HepG2 (cell line): Measurements from ENCODE around the gene SLC19A3. TPM values are rescaled to one million over a fixed set of nuclear protein-coding genes. Genes with fewer than 3 reads are reported as not detected.
A peak's percentile ranks its signal among the peaks of the same experiment; 100 is the strongest.

Experiments used
- CCAR2 ChIP-seq: fragments of 200-400 bp; formaldehyde crosslinking; optimal IDR thresholded peaks from 2 replicates; pipeline ENCODE3; 2018; ENCODE audit warnings: low read depth, mild to moderate bottlenecking, low read length, moderate library complexity
- CEBPG ChIP-seq: IDR thresholded peaks from 2 replicates; pipeline ENCODE4 v1.6.1; 2016
- CENPX ChIP-seq: sonication (generic); formaldehyde crosslinking; IDR thresholded peaks from 2 replicates; pipeline ENCODE4 v1.9.0; 2021; ENCODE audit warnings: mild to moderate bottlenecking, missing genetic modification reagents, moderate library complexity
- NPAS2 ChIP-seq: sonication (generic); formaldehyde crosslinking; IDR thresholded peaks from 2 replicates; pipeline ENCODE4 v1.8.0; 2022; ENCODE audit warnings: mild to moderate bottlenecking, missing genetic modification reagents, borderline replicate concordance
- PPARG ChIP-seq: conservative IDR thresholded peaks from 2 replicates; pipeline ENCODE4 v1.6.1; 2016; ENCODE audit warnings: missing biosample characterization, missing genetic modification reagents
- RARA ChIP-seq: IDR thresholded peaks from 2 replicates; pipeline ENCODE4 v1.6.1; 2016; ENCODE audit warnings: missing genetic modification reagents, missing compliant biosample characterization
- SMC3 ChIP-seq: IDR thresholded peaks from 2 replicates; pipeline ENCODE4 v1.6.1; 2011; ENCODE audit warnings: low read length, improper control_type of control experiment
- SNRNP70 ChIP-seq: fragments of 200-400 bp; formaldehyde crosslinking; IDR thresholded peaks from 2 replicates; pipeline ENCODE4 v1.6.1; 2017; ENCODE audit warnings: mild to moderate bottlenecking, low read depth, low read length, moderate library complexity
- SOX5 ChIP-seq: IDR thresholded peaks from 2 replicates; pipeline ENCODE4 v1.6.1; 2016; ENCODE audit warnings: borderline replicate concordance
- YY1 ChIP-seq: IDR thresholded peaks from 2 replicates; pipeline ENCODE4 v1.6.1; 2011; ENCODE audit warnings: low read length, low read depth, moderate library complexity, mild to moderate bottlenecking; ENCODE audit not compliant: insufficient read depth, insufficient replicate concordance
- ZNF432 ChIP-seq: sonication (generic); formaldehyde crosslinking; IDR thresholded peaks from 2 replicates; pipeline ENCODE4 v1.5.0; 2020; ENCODE audit warnings: missing genetic modification reagents, mild to moderate bottlenecking, borderline replicate concordance
- polyA plus RNA-seq, 8 experiments: library from polyadenylated mRNA; depleted of rRNA in 3 of 8; stranded (reverse) in 7 of 8; unstranded in 1 of 8; fragments of >200 nt; fragmentation: Illumina TruSeq in 4 of 8; extraction: Trizol in 4 of 8; gene quantifications; 2 replicates each; pipeline versions ENCODE4 v1.2.1 to v1.2.3, GENCODE V29; 2011 to 2016; ENCODE audit warnings: low read depth in 4 of 8, missing spikeins in 1 of 8, mixed read lengths in 1 of 8; ENCODE audit not compliant: insufficient read depth in 1 of 8
- total RNA-seq, 5 experiments: library from RNA; depleted of rRNA; stranded (reverse); fragments of >200 nt; fragmentation: Illumina TruSeq; extraction: Trizol; gene quantifications; 2 replicates each; pipeline ENCODE4 v1.2.3, GENCODE V29; 2016; ENCODE audit warnings: low read depth in 1 of 5
- TF ChIP-seq, protein P1 (sequence below): sonication (generic); formaldehyde crosslinking; IDR thresholded peaks from 2 replicates; pipeline ENCODE4 v1.5.1; 2020; ENCODE audit warnings: missing genetic modification reagents, mild to moderate bottlenecking, borderline replicate concordance
- TF ChIP-seq, protein P2 (sequence below): sonication (generic); formaldehyde crosslinking; IDR thresholded peaks from 2 replicates; pipeline ENCODE4 v1.4.0; 2020; ENCODE audit warnings: missing genetic modification reagents
- TF ChIP-seq, protein P3 (sequence below): sonication (generic); formaldehyde crosslinking; IDR thresholded peaks from 2 replicates; pipeline ENCODE4 v1.8.0; 2022; ENCODE audit warnings: missing genetic modification reagents, mild to moderate bottlenecking, borderline replicate concordance
- TF ChIP-seq, protein P4 (sequence below): sonication (generic); formaldehyde crosslinking; IDR thresholded peaks from 2 replicates; pipeline ENCODE4 v1.4.0; 2020; ENCODE audit warnings: missing genetic modification reagents
- TF ChIP-seq, protein P5 (sequence below): sonication (generic); formaldehyde crosslinking; IDR thresholded peaks from 2 replicates; pipeline ENCODE4 v1.5.1; 2020; ENCODE audit warnings: mild to moderate bottlenecking, missing genetic modification reagents, borderline replicate concordance
- TF ChIP-seq, protein P6 (sequence below): sonication (generic); formaldehyde crosslinking; conservative IDR thresholded peaks from 2 replicates; pipeline ENCODE4 v1.8.0; 2022; ENCODE audit warnings: missing genetic modification reagents
- TF ChIP-seq, protein P7 (sequence below): IDR thresholded peaks from 2 replicates; pipeline ENCODE4 v1.6.1; 2018; ENCODE audit warnings: missing genetic modification reagents, mild to moderate bottlenecking, missing compliant biosample characterization

Gene SLC19A3
- total and polyA plus RNA-seq, 2 of the 13 experiments (the other 11 are each of a cell fraction or from before 2014, with no cell fraction given) = 2.3 to 5.2 TPM

DNA sequence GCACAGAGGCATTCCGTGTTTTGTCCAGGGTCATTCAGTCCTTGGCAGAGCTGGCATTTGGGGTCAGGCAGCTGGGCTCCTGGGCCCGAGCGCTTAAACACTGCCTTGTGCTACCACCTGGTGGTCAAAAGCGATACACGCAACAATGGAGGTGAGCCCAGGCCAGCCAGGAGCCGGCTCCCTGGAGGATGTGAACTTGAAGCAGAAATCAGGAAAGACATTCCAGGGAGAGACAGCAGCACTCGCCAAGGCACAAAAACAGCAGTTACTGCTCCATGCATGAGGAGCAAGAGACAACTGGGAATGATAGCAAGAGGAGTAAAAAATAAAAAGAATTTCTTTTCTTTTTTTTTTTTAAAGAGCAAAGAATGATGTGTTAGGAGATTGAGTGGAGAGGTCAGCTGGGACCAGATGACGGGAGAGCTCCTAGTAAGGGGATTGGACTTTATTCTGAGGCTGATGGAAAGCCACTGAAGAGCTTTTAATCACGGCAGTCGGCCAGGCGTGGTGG is 48.6 kb upstream of the SLC19A3 start (continued):
- TF ChIP-seq, protein P1, sequence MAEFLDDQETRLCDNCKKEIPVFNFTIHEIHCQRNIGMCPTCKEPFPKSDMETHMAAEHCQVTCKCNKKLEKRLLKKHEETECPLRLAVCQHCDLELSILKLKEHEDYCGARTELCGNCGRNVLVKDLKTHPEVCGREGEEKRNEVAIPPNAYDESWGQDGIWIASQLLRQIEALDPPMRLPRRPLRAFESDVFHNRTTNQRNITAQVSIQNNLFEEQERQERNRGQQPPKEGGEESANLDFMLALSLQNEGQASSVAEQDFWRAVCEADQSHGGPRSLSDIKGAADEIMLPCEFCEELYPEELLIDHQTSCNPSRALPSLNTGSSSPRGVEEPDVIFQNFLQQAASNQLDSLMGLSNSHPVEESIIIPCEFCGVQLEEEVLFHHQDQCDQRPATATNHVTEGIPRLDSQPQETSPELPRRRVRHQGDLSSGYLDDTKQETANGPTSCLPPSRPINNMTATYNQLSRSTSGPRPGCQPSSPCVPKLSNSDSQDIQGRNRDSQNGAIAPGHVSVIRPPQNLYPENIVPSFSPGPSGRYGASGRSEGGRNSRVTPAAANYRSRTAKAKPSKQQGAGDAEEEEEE (CRISPR knock-in tag) = peak; percentile 88; the same call in 1 of the 2 replicates
- no peak for TF ChIP-seq SNRNP70
- TF ChIP-seq, protein P2, sequence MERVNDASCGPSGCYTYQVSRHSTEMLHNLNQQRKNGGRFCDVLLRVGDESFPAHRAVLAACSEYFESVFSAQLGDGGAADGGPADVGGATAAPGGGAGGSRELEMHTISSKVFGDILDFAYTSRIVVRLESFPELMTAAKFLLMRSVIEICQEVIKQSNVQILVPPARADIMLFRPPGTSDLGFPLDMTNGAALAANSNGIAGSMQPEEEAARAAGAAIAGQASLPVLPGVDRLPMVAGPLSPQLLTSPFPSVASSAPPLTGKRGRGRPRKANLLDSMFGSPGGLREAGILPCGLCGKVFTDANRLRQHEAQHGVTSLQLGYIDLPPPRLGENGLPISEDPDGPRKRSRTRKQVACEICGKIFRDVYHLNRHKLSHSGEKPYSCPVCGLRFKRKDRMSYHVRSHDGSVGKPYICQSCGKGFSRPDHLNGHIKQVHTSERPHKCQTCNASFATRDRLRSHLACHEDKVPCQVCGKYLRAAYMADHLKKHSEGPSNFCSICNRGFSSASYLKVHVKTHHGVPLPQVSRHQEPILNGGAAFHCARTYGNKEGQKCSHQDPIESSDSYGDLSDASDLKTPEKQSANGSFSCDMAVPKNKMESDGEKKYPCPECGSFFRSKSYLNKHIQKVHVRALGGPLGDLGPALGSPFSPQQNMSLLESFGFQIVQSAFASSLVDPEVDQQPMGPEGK (CRISPR knock-in tag) = peak; percentile 48
- no peak for TF ChIP-seq ZNF432 (CRISPR knock-in tag)
- TF ChIP-seq CCAR2 = no peak
- TF ChIP-seq, protein P3, sequence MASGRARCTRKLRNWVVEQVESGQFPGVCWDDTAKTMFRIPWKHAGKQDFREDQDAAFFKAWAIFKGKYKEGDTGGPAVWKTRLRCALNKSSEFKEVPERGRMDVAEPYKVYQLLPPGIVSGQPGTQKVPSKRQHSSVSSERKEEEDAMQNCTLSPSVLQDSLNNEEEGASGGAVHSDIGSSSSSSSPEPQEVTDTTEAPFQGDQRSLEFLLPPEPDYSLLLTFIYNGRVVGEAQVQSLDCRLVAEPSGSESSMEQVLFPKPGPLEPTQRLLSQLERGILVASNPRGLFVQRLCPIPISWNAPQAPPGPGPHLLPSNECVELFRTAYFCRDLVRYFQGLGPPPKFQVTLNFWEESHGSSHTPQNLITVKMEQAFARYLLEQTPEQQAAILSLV = peak; percentile 60; the same call in 1 of the 2 replicates
- TF ChIP-seq NPAS2 (CRISPR knock-in tag) = no peak
- TF ChIP-seq SOX5 = peak; percentile 52; the same call in 1 of the 2 replicates
- TF ChIP-seq, protein P4, sequence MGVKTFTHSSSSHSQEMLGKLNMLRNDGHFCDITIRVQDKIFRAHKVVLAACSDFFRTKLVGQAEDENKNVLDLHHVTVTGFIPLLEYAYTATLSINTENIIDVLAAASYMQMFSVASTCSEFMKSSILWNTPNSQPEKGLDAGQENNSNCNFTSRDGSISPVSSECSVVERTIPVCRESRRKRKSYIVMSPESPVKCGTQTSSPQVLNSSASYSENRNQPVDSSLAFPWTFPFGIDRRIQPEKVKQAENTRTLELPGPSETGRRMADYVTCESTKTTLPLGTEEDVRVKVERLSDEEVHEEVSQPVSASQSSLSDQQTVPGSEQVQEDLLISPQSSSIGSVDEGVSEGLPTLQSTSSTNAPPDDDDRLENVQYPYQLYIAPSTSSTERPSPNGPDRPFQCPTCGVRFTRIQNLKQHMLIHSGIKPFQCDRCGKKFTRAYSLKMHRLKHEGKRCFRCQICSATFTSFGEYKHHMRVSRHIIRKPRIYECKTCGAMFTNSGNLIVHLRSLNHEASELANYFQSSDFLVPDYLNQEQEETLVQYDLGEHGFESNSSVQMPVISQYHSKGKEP = no peak
- TF ChIP-seq PPARG (CRISPR knock-in tag) = peak; percentile 63; the same call in 1 of the 2 replicates
- peak; percentile 55 for TF ChIP-seq CEBPG (CRISPR knock-in tag)
- TF ChIP-seq SMC3 = peak; percentile 97
- peak; percentile 80 for TF ChIP-seq YY1
- TF ChIP-seq, protein P5, sequence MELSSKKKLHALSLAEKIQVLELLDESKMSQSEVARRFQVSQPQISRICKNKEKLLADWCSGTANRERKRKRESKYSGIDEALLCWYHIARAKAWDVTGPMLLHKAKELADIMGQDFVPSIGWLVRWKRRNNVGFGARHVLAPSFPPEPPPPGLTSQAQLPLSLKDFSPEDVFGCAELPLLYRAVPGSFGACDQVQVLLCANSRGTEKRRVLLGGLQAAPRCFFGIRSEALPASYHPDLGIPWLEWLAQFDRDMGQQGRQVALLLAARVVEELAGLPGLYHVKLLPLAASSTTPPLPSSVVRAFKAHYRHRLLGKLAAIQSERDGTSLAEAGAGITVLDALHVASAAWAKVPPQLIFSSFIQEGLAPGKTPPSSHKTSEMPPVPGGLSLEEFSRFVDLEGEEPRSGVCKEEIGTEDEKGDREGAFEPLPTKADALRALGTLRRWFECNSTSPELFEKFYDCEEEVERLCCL (CRISPR knock-in tag) = no peak
- TF ChIP-seq RARA (CRISPR knock-in tag) = peak; percentile 48; the same call in 1 of the 2 replicates
- TF ChIP-seq, protein P6, sequence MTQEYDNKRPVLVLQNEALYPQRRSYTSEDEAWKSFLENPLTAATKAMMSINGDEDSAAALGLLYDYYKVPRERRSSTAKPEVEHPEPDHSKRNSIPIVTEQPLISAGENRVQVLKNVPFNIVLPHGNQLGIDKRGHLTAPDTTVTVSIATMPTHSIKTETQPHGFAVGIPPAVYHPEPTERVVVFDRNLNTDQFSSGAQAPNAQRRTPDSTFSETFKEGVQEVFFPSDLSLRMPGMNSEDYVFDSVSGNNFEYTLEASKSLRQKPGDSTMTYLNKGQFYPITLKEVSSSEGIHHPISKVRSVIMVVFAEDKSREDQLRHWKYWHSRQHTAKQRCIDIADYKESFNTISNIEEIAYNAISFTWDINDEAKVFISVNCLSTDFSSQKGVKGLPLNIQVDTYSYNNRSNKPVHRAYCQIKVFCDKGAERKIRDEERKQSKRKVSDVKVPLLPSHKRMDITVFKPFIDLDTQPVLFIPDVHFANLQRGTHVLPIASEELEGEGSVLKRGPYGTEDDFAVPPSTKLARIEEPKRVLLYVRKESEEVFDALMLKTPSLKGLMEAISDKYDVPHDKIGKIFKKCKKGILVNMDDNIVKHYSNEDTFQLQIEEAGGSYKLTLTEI (CRISPR knock-in tag) = no peak
- TF ChIP-seq, protein P7, sequence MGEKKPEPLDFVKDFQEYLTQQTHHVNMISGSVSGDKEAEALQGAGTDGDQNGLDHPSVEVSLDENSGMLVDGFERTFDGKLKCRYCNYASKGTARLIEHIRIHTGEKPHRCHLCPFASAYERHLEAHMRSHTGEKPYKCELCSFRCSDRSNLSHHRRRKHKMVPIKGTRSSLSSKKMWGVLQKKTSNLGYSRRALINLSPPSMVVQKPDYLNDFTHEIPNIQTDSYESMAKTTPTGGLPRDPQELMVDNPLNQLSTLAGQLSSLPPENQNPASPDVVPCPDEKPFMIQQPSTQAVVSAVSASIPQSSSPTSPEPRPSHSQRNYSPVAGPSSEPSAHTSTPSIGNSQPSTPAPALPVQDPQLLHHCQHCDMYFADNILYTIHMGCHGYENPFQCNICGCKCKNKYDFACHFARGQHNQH (CRISPR knock-in tag) = peak; percentile 55; the same call in 1 of the 2 replicates
- TF ChIP-seq CENPX (CRISPR knock-in tag) = no peak
